ENCODE measurements around the gene KIF20B.

The KIF20B gene

GRCh38 chr10:89701242-89702120 lies at the start of gene KIF20B:
TSS of gene KIF20B (plus strand) at chr10:89701590. CDS start at chr10:89705295, 3,705 bp downstream.
- peak; percentile 97 for DNase-seq

GRCh38 chr10:89651916-89652573 lies 49.3 kb upstream of the KIF20B start:
- DNase-seq = no peak

GRCh38 chr10:89652806-89653370 lies 48.5 kb upstream of the KIF20B start:
- DNase-seq = no peak

GRCh38 chr10:89653410-89653869 lies 48.0 kb upstream of the KIF20B start:
- no peak for DNase-seq

GRCh38 chr10:89655722-89656121 lies 45.7 kb upstream of the KIF20B start:
- no peak for DNase-seq

- no peak for DNase-seq
Observed at GRCh38 chr10:89657302-89657701, 44.1 kb upstream of the KIF20B start.

GRCh38 chr10:89659143-89660131 lies 42.0 kb upstream of the KIF20B start:
- no peak for DNase-seq

GRCh38 chr10:89662596-89662995 lies 38.8 kb upstream of the KIF20B start:
- no peak for DNase-seq

GRCh38 chr10:89663144-89663543 lies 38.2 kb upstream of the KIF20B start:
- no peak for DNase-seq

- no peak for DNase-seq
Observed at GRCh38 chr10:89664203-89664602, 37.2 kb upstream of the KIF20B start.

GRCh38 chr10:89665302-89665701 lies 36.1 kb upstream of the KIF20B start:
- DNase-seq = no peak

- DNase-seq = no peak
Observed at GRCh38 chr10:89666138-89666537, 35.3 kb upstream of the KIF20B start.

- no peak for DNase-seq
Observed at GRCh38 chr10:89668386-89669071, 32.9 kb upstream of the KIF20B start.

GRCh38 chr10:89669985-89670384 lies 31.4 kb upstream of the KIF20B start:
- DNase-seq = no peak

- no peak for DNase-seq
Observed at GRCh38 chr10:89670926-89671325, 30.5 kb upstream of the KIF20B start.

GRCh38 chr10:89677341-89677740 lies 24.0 kb upstream of the KIF20B start:
- DNase-seq = no peak

- DNase-seq = no peak
Observed at GRCh38 chr10:89679986-89680385, 21.4 kb upstream of the KIF20B start.

- DNase-seq = no peak
Observed at GRCh38 chr10:89683883-89684282, 17.5 kb upstream of the KIF20B start.

GRCh38 chr10:89684604-89685003 lies 16.8 kb upstream of the KIF20B start:
- DNase-seq = no peak

- DNase-seq = no peak
Observed at GRCh38 chr10:89685936-89686335, 15.5 kb upstream of the KIF20B start.

GRCh38 chr10:89690027-89690426 lies 11.4 kb upstream of the KIF20B start:
- DNase-seq = no peak

- no peak for DNase-seq
Observed at GRCh38 chr10:89692416-89692815, 9.0 kb upstream of the KIF20B start.
